Measurements from ENCODE around the gene LTBR.

GRCh38 chr12:6337958-6338433, 46.0 kb upstream of the LTBR start:
- TF ChIP-seq POLR2A (IDR thresholded peaks at IDR 0.05) = no peak
- TF ChIP-seq CTCF (IDR thresholded peaks at IDR 0.05 in 4 of 5, conservative IDR thresholded peaks at IDR 0.05 in 1 of 5) = no peak

All from gastrocnemius medialis (tissue), 4 donors.